Measurements from ENCODE around the gene SLC1A2. TPM values are rescaled to one million over a fixed set of nuclear protein-coding genes. Genes with fewer than 3 reads are reported as not detected.

The SLC1A2 gene
- polyA plus RNA-seq, 1 experiment, result 0.60 TPM

GRCh38 chr11:35347173-35347878 is 72.0 kb downstream of the SLC1A2 start:
- POLR2A ChIA-PET, result interaction anchor here (0.6 to 1.6 kb wide), 2 partner anchors 7 to 17 kb away, joined by 3 to 7 read pairs; no protein-coding TSS in a partner anchor

GRCh38 chr11:35346472-35347156 is 72.7 kb downstream of the SLC1A2 start:
- POLR2A ChIA-PET, result interaction anchor here (1.6 kb wide), 1 partner anchor 17 kb away, joined by 7 read pairs; no protein-coding TSS in a partner anchor
- Histone ChIP-seq H3K36me3 (ENCODE audit: control insufficient read depth, insufficient read depth, low read length) (no peaks in the 10 kb centered on the region), H3K27me3 (ENCODE audit: control insufficient read depth, insufficient read depth, low read length) (no peaks in the 10 kb centered on the region), H3K4me3 (ENCODE audit: low read depth, low read length) (no peak overlapping the region)
- DNase-seq (ENCODE audit: low read depth), result no peak
- CTCF ChIA-PET, result interaction anchor here (0.5 to 2.3 kb wide), 3 partner anchors 9 to 127 kb away, joined by 3 to 6 read pairs (median 3); no protein-coding TSS in a partner anchor
- no peak for TF ChIP-seq CTCF (IDR thresholded peaks at IDR 0.05; ENCODE audit: insufficient read depth, low read depth, low read length)

More at GRCh38 chr11:35347173-35347878, 72.0 kb downstream of the SLC1A2 start:
- H3K36me3 ChIP-seq (ENCODE audit: control insufficient read depth, insufficient read depth, low read length), result no peaks in the 10 kb centered on the region
- no peaks in the 10 kb centered on the region for H3K27me3 ChIP-seq (ENCODE audit: control insufficient read depth, insufficient read depth, low read length)
- CTCF ChIA-PET, result interaction anchor here (0.5 to 2.3 kb wide), 5 partner anchors 10 to 128 kb away, joined by 3 to 6 read pairs (median 3); no protein-coding TSS in a partner anchor
- no peak overlapping the region for H3K4me3 ChIP-seq (ENCODE audit: low read depth, low read length)
- DNase-seq (ENCODE audit: low read depth), result no peak
- TF ChIP-seq CTCF (IDR thresholded peaks at IDR 0.05; ENCODE audit: insufficient read depth, low read depth, low read length), result no peak

GRCh38 chr11:35344681-35345574 is 74.4 kb downstream of the SLC1A2 start:
- ChIA-PET CTCF (interaction anchor here (0.6 to 1.3 kb wide), 2 partner anchors 8 to 23 kb away, joined by 3 read pairs; no protein-coding TSS in a partner anchor), POLR2A (no interaction called here)
- no peak for DNase-seq (ENCODE audit: low read depth)
- no peak for TF ChIP-seq CTCF (IDR thresholded peaks at IDR 0.05; ENCODE audit: insufficient read depth, low read depth, low read length)
- Histone ChIP-seq H3K4me3 (ENCODE audit: low read depth, low read length) (no peak overlapping the region), H3K27me3 (ENCODE audit: control insufficient read depth, insufficient read depth, low read length) (no peaks in the 10 kb centered on the region), H3K36me3 (ENCODE audit: control insufficient read depth, insufficient read depth, low read length) (no peaks in the 10 kb centered on the region)

GRCh38 chr11:35343033-35343598 is 76.2 kb downstream of the SLC1A2 start:
- ChIA-PET CTCF (no interaction called here), POLR2A (no interaction called here)
- no peak for TF ChIP-seq CTCF (IDR thresholded peaks at IDR 0.05; ENCODE audit: insufficient read depth, low read depth, low read length)
- Histone ChIP-seq H3K27me3 (ENCODE audit: control insufficient read depth, insufficient read depth, low read length) (no peaks in the 10 kb centered on the region), H3K4me3 (ENCODE audit: low read depth, low read length) (no peak overlapping the region), H3K36me3 (ENCODE audit: control insufficient read depth, insufficient read depth, low read length) (no peaks in the 10 kb centered on the region)
- no peak for DNase-seq (ENCODE audit: low read depth)
